GM21737 (cell line): Measurements from ENCODE around the gene AASDHPPT.
"Not testable (repeated sequence)": the region's sequence is repeated elsewhere in the genome, so short reads cannot be mapped to it uniquely, and the experiment has no call there.

Experiments
- ATAC-seq: cut with Tn5 transposase; IDR thresholded peaks from one replicate; pipeline ENCODE4 v1.9.1; 2021; ENCODE audit warnings: mild to moderate bottlenecking, moderate library complexity; ENCODE audit not compliant: unreplicated experiment

Gene AASDHPPT

GRCh38 chr11:106077609-106078455 lies at the start of gene AASDHPPT:
TSS of gene AASDHPPT (plus strand) at chr11:106077662. CDS start at chr11:106077711, 49 bp downstream.
- peak; percentile 18 for ATAC-seq

- no peak for ATAC-seq
These were observed 46.9 kb upstream of the AASDHPPT start for GRCh38 chr11:106030609-106031008.

GRCh38 chr11:106031202-106031810 lies 46.2 kb upstream of the AASDHPPT start:
- ATAC-seq = no peak

- ATAC-seq = no peak
These were observed 45.5 kb upstream of the AASDHPPT start for GRCh38 chr11:106031936-106032335.

- no peak for ATAC-seq
These were observed 44.6 kb upstream of the AASDHPPT start for GRCh38 chr11:106032861-106033260.

- ATAC-seq = no peak
These were observed 33.9 kb upstream of the AASDHPPT start for GRCh38 chr11:106043540-106043939.

GRCh38 chr11:106047631-106048030 lies 29.8 kb upstream of the AASDHPPT start:
- no peak for ATAC-seq

GRCh38 chr11:106049727-106050476 lies 27.6 kb upstream of the AASDHPPT start:
- ATAC-seq = no peak

- ATAC-seq = no peak
These were observed 26.4 kb upstream of the AASDHPPT start for GRCh38 chr11:106051103-106051502.

- ATAC-seq = not testable (repeated sequence)
These were observed 19.1 kb upstream of the AASDHPPT start for GRCh38 chr11:106058377-106058776.

GRCh38 chr11:106059617-106060016 lies 17.8 kb upstream of the AASDHPPT start:
- no peak for ATAC-seq

GRCh38 chr11:106061249-106061784 lies 16.1 kb upstream of the AASDHPPT start:
- no peak for ATAC-seq

- ATAC-seq = no peak
These were observed 15.2 kb upstream of the AASDHPPT start for GRCh38 chr11:106061954-106062949.

- no peak for ATAC-seq
These were observed 14.5 kb upstream of the AASDHPPT start for GRCh38 chr11:106063009-106063408.

GRCh38 chr11:106070606-106071005 lies 6.9 kb upstream of the AASDHPPT start:
- ATAC-seq = no peak

- ATAC-seq = no peak
These were observed 4.7 kb upstream of the AASDHPPT start for GRCh38 chr11:106072804-106073203.

GRCh38 chr11:106076171-106076918 lies 1.1 kb upstream of the AASDHPPT start:
- no peak for ATAC-seq

- peak; percentile 96 for ATAC-seq
These were observed 398 bp upstream of the AASDHPPT start, which contains the start of gene KBTBD3 for GRCh38 chr11:106076919-106077608. TSS of gene KBTBD3 (minus strand) at chr11:106077347. CDS start at chr11:106059097, 18,250 bp downstream.

GRCh38 chr11:106082096-106082495 lies 4.6 kb downstream of the AASDHPPT start:
- no peak for ATAC-seq
